Body of pancreas (tissue), 4 donors: ENCODE results near the gene DDX10. TPM values are rescaled to one million over a fixed set of nuclear protein-coding genes. Genes with fewer than 3 reads are reported as not detected.

ENCODE experiments used
- ATAC-seq: fragments of 150-250 bp; one replicate; pipeline ENCODE4 v1.9.1; 2016
- DNase-seq, 4 donors: peaks; one replicate each; pipeline ENCODE4 v3.0.0-alpha.2; 2019
- H3K27ac ChIP-seq, 4 donors: fragments of 200-600 bp; sonication (generic); 1 replicate in 3 of 4; 2 replicates in 1 of 4; pipeline versions ENCODE4 v1.5.1 to v1.6.1; 2016 to 2019; ENCODE audit warnings: mild to moderate bottlenecking in 1 of 4, mixed read lengths in 1 of 4, moderate library complexity in 1 of 4
- H3K27me3 ChIP-seq, 2 donors: fragments of 200-600 bp; sonication (generic); one replicate each; pipeline ENCODE4 v1.6.0; 2016; ENCODE audit warnings: mild to moderate bottlenecking in 1 of 2
- H3K36me3 ChIP-seq, 2 donors: fragments of 200-600 bp; sonication (generic); replicated peaks in 1 of 2; 2 replicates each; pipeline ENCODE4 v1.5.1; 2016; ENCODE audit warnings: low read depth in 2 of 2; ENCODE audit not compliant: insufficient read depth in 1 of 2
- H3K4me1 ChIP-seq: fragments of 200-600 bp; sonication (generic); one replicate; pipeline ENCODE4 v1.6.0; 2016
- H3K4me3 ChIP-seq, 2 donors: fragments of 200-600 bp; sonication (generic); 1 replicate in 1 of 2; 2 replicates in 1 of 2; pipeline ENCODE4 v1.5.1; 2016 to 2019
- H3K9me3 ChIP-seq, 3 donors: fragments of 200-600 bp; sonication (generic); 1 replicate in 2 of 3; 2 replicates in 1 of 3; pipeline ENCODE4 v1.5.1; 2016
- CTCF ChIP-seq, 7 experiments: fragments of 450-650 bp in 4 of 7; fragments of 200-600 bp in 3 of 7; sonication (generic) in 3 of 7; IDR thresholded peaks; one replicate each; pipeline ENCODE4 v1.5.1; 2016 to 2019; ENCODE audit warnings: antibody characterized with exemption in 7 of 7
- POLR2A ChIP-seq, 3 donors: fragments of 450-650 bp; IDR thresholded peaks; one replicate each; pipeline ENCODE4 v1.6.1; 2016; ENCODE audit warnings: antibody characterized with exemption in 3 of 3, mild to moderate bottlenecking in 2 of 3
- WGBS, 2 donors: methylation state at CpG; one replicate each; pipeline ENCODE4 v1.1.5; 2017; 5-methylcytosine and 5-hydroxymethylcytosine counted together
- intact Hi-C: fragments of 100-400 bp; cut with DNase I; formaldehyde crosslinking; loops from one replicate; pipeline ENCODE4 v1.15.1; 2023
- total RNA-seq, 2 donors: library from RNA; depleted of rRNA; stranded (reverse); fragments of >200 nt; gene quantifications; one replicate each; pipeline ENCODE4 v1.1.0, GENCODE V29; 2016

The DDX10 gene
- total RNA-seq, 2 donors from 2014 or later: 11.7 to 18.5 TPM

DNA sequence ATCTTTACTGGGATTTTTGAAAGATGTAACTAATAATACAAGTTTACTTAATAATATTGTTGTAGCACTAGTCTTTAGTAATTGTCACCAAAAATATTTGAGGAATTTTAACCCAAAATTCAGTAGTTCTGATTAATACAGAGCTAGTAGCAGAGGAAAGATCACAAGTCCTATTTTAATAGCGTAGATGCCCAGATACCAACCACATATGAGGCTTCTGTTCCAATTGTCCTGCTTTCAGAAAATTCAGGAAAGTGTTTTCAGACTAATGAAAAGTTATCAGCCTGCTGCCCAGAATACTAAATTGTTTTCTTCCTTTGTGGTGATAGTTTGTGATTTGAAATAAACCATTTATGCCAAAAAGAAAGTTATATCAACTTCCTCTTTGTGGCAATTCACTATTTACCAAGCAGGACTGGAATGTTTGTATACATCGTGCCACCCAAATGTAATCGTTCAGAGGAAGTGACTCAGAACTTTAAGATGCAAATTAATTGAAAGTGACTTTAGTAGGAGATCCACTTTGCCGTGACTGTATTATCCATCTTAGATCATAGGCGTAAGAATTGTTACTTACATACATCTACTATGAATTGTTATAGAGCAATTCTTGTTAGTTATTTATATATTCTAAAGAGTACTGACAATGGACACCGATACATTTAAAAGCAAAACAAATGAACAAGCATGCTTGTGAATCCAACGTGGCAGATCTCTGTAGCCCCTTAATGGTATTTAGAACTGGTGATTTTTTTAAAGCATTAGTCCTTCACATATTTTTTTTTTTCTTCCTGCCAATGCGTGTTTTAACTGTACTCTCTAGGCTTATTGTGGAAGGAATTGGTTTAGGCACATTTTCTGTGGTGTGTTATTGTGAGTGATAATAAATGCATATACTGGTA is 231.0 kb downstream of the DDX10 start:
- no peak for TF ChIP-seq POLR2A (IDR thresholded peaks at IDR 0.05)
- no peak for TF ChIP-seq CTCF (IDR thresholded peaks at IDR 0.05)
- ATAC-seq (no peak), DNase-seq (no peak)
- H3K9me3 ChIP-seq: no peaks in the 10 kb centered on the region
- intact Hi-C loops: no loop called here
- no peaks in the 10 kb centered on the region for H3K36me3 ChIP-seq
- no peak overlapping the region for H3K27ac ChIP-seq
- 74 to 80% methylated on average over 8 of the region's 8 CpGs for WGBS, 2 donors
- no peaks in the 10 kb centered on the region for H3K4me1 ChIP-seq
- no peaks in the 10 kb centered on the region for H3K27me3 ChIP-seq
- no peak overlapping the region for H3K4me3 ChIP-seq

GRCh38 chr11:108897071-108897481 is 232.2 kb downstream of the DDX10 start:
- DNase-seq (no peak), ATAC-seq (no peak)
- Histone ChIP-seq H3K36me3 (no peaks in the 10 kb centered on the region), H3K4me1 (no peaks in the 10 kb centered on the region), H3K27ac (no peak overlapping the region), H3K9me3 (no peaks in the 10 kb centered on the region), H3K4me3 (no peak overlapping the region), H3K27me3 (no peaks in the 10 kb centered on the region)
- intact Hi-C loops: no loop called here
- 100% methylated on average over 1 of the region's 1 CpG for WGBS, 2 donors
- TF ChIP-seq CTCF (IDR thresholded peaks at IDR 0.05) (no peak), POLR2A (IDR thresholded peaks at IDR 0.05) (no peak)

GRCh38 chr11:108897916-108898315 is 233.0 kb downstream of the DDX10 start:
- no peak overlapping the region for H3K27ac ChIP-seq
- intact Hi-C loops: no loop called here
- H3K4me3 ChIP-seq: no peak overlapping the region
- no peaks in the 10 kb centered on the region for H3K9me3 ChIP-seq
- H3K36me3 ChIP-seq: no peaks in the 10 kb centered on the region
- H3K27me3 ChIP-seq: no peaks in the 10 kb centered on the region
- WGBS, 2 donors: 92 to 97% methylated on average over 5 of the region's 5 CpGs
- ATAC-seq (no peak), DNase-seq (no peak)
- no peaks in the 10 kb centered on the region for H3K4me1 ChIP-seq
- no peak for TF ChIP-seq POLR2A (IDR thresholded peaks at IDR 0.05)
- no peak for TF ChIP-seq CTCF (IDR thresholded peaks at IDR 0.05)

DNA sequence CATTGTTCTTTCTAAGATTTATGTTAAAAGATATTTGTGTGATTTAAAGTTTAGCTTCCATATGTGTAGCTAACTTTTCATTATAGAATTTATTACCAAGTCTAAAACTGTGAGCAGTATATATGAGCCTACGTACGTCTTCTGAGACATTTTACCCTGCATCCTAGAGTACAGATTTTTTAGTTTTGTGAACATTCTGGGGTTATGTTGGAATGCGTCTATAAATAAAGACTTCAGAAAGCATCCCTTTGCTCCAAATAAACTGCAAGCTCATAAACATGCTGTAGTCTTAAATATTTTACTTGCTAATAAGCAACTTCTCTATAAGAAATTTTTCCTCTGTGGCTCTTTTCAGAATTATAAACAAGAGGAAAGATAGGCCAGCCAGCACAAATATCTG is 236.5 kb downstream of the DDX10 start:
- 94 to 99% methylated on average over 3 of the region's 3 CpGs for WGBS, 2 donors
- intact Hi-C loops: no loop called here
- Histone ChIP-seq H3K27me3 (no peaks in the 10 kb centered on the region), H3K9me3 (no peaks in the 10 kb centered on the region), H3K27ac (no peak overlapping the region), H3K4me3 (no peak overlapping the region), H3K4me1 (no peaks in the 10 kb centered on the region), H3K36me3 (no peaks in the 10 kb centered on the region)
- TF ChIP-seq CTCF (IDR thresholded peaks at IDR 0.05) (no peak), POLR2A (IDR thresholded peaks at IDR 0.05) (no peak)
- DNase-seq (no peak), ATAC-seq (no peak)

GRCh38 chr11:108902027-108902469 is 237.2 kb downstream of the DDX10 start:
- Histone ChIP-seq H3K4me3 (no peak overlapping the region), H3K4me1 (no peaks in the 10 kb centered on the region), H3K27me3 (no peaks in the 10 kb centered on the region), H3K36me3 (no peaks in the 10 kb centered on the region), H3K27ac (no peak overlapping the region), H3K9me3 (no peaks in the 10 kb centered on the region)
- TF ChIP-seq CTCF (IDR thresholded peaks at IDR 0.05): no peak
- no peak for TF ChIP-seq POLR2A (IDR thresholded peaks at IDR 0.05)
- WGBS, 2 donors: 28 to 31% methylated on average over 2 of the region's 2 CpGs
- DNase-seq: no peak
- ATAC-seq: no peak
- intact Hi-C loops: no loop called here
